HG03039 (cell line): ENCODE measurements around the gene TBC1D30.

Experiments used
- ATAC-seq: cut with Tn5 transposase; IDR thresholded peaks from one replicate; pipeline ENCODE4 v1.9.1; 2021; ENCODE audit warnings: mild to moderate bottlenecking, moderate library complexity; ENCODE audit not compliant: unreplicated experiment

Gene TBC1D30

DNA sequence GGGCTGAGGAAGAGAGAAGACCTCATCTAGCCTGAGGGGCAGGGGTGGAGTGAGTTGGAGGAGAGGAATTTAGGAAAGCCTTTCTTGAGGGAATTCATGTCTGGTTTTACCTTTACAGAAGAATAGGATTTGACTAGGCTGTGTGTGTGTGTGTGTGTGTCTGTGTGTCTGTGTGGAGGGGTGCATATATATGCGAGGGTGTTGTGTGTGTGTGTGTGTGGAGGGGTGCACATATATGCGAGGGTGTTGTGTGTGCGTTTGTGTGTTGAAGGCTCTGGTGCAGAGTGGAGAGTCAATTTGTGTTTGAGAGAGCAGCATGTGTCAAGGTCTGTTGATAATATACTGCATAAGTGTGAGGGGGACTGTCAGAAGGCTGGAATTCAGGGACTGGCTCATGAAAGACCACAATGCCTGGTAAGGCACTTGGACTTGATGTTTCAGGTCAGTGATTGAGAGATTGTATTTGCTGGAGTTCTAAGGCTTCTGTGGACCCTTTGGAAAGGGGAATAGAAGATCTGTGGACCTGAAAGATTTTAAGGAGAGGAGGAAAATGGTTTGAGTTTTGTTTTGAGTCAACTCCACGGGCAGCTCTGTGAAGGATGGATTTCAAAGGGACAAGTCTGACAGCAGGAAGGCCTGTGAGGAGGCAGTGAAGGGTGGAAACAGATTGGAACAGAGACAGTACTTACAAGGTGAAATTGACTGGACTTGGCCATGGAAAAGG, 34.6 kb downstream of the TBC1D30 start:
- ATAC-seq = no peak

DNA sequence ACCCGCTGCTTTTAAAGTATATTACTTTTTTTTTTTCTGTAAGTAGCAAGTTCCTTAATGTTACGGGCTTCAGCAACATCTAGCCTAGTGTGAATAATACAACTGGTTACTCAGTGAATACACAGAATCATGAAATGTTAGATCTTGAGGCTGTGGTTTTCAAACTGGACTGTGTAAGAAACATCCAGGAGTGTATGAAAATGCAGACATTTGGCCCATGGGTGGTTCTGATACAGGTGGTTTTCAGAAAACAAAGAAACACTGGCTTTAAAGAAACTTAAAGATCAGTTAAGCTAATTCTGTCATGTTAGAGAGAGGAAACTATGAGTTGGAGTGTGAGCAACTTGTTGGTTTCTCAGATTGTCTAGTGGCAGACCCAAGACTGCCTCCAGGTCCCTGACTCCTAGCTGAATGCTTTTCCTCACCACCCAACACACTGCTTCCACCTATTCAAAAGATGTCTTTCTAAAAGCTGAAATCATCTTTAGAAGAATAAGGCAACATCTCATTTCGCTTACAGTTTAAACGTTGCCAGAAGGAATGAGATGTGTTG, 36.1 kb downstream of the TBC1D30 start:
- ATAC-seq = no peak

DNA sequence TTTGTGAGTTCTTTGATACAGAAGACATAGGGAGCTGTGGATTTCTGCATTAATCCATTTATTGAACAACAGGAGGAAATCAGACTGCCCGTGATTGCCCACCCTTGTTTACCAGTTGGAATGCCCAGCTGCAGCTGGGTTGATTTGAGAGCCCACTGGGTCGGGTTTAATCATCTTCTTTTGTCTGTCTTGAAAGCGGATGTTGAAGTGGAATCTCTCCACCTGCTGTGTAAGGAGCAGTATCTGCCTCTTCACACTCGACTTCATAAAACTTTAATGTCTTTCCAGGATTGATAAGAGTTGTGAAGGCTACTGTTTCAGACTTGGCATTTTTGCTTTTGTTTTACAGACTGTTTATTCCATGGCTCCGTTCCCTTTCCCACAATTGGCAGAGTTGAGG, 39.9 kb downstream of the TBC1D30 start:
- no peak for ATAC-seq

DNA sequence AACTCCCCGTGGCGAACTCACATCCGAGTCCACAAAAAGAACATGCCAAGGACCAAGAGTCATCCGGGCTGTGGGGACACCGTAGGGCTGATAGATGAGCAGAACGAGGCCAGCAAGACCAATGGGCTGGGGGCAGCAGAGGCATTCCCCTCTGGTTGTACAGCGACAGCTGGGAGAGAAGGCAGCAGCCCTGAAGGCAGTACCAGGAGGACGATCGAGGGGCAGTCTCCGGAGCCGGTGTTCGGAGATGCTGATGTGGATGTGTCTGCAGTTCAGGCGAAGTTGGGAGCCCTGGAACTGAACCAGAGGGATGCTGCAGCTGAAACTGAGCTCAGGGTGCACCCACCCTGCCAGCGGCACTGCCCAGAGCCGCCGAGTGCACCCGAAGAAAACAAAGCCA, 50.7 kb downstream of the TBC1D30 start:
- no peak for ATAC-seq

DNA sequence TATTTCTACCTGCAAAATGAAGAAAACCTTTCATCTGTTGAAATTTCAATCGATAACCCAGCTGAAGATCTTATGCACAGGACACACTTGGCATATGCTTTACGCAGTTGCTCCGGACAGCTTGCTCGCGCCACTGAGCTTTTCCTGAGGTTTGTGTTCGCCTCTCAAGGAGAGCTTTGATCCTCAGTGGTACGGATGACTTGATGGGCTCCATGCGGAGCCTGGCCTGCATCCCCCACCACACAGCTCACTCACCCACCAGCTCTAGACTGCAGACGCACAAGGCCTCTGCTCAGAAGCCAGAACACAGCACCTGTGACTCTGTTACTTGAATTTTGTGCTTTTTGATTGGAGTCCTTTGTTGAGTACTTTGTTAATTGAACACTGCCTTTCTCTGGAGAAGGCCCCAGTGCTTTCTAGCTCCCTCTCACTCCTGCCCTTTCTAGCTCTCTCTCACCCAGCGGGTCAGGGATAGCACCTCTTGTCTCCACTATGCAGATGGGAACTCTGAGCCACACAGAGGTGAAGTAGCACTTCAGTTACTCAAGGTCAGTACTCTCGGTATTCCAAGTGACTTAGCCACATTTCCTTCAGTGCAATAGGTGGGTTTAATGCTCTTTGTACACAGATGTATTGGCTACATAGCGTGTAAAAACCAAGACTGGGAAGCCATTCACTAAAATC, 52.1 kb downstream of the TBC1D30 start:
- peak; percentile 17 for ATAC-seq

DNA sequence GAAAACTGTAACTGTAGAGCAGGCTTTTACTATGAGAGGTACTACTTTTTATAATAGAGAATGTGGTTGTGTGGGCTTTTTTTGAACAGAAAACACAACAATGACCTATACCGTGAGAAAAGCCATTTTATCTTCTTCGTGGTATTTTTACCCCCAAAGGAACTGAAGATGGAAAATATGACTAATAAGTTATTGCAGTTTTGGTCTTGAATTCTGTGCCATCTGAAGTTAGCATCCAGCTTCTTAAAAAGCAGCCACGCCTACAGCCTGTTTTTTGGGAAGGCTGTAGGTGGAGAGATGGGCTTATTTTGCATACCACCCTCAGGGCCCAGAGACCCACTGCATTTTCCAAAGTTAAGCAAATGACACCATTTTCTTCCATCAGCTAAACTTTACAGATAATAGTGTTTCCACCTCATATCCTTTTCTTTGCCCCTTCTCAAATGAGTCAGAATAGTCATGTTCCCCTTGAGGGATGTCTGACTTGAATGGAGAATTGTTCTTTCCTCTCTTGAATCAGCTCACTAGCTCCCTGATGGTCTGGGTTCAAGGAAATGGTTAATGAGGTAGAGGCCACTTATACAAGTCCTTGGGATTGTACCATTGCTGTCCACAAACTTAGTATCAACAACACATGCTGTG, 53.0 kb downstream of the TBC1D30 start:
- peak; percentile 79 for ATAC-seq

DNA sequence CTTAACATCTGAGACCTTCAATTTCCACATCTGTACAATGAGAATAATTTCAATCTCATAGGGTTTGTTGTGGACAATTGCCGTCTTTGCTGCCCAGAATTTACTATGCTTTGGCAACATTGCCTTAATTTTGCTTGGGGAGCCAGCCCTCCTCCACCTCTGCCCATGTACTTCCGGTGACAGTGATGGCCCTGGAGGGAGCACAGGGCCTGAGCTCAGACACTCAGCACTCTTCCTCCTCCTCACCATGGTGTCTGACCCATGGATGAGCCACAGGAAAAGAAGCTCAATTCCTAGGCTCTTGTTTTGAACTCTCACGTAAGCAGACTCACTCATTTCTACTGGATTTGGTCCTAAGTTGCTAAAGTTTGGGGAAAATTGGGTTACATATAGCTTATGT, 58.2 kb downstream of the TBC1D30 start:
- no peak for ATAC-seq

DNA sequence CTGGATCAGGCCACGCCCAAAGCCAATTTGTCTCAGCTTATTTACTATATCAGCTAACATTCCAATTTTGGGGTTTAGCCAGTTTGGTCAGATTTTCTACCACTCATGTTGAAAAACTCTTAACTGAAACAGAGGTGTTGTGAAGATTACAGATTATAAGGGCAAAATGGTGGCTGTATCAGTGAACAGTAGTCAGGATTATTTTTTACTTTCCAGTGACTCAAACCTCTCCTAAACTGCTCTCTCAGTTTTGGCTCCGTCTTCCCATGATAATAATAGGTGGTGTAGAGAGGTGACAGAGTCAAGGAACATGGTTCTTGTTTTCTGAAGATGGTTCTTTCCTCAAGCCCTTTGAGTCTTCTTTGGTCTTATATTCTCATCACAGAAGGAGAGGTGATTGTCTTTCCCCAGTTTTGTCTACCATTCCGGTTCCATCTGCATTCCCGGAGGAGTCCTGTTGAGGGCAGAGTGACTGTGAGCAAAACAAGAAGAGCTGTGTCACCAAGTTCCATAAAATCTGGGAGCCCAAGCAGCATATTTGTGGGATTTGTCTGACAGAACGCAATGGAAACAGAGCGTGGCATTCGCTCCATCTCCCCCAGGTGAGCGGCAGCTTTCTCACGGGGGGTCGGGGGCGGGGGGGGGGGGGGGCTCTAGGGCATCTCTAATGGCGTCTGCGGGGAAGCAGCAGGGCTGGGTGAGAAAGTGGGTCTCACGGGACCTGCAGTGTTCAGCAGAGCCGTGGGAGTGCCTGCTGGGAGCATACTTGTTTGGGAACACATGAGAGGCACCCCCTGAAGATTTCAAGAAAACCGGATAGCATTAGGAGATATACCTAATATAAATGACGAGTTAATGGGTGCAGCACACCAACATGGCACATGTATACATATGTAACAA, 59.1 kb downstream of the TBC1D30 start:
- no peak for ATAC-seq

DNA sequence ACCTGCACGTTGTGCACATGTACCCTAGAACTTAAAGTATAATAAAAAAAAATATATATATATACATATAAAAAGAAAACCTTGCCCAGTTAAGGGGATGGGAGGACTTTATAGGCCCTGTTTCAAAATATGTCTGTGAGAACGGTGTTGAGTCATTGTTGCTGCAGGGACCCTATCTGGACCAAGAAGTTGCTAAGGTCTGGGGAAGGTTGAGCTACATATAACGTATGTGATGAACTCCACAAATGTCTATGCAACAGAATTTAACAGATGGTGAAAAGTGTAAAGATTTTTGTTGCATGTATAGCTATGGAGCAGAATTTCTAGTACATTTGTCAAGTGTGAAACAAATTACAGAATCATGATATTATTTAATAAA, 59.7 kb downstream of the TBC1D30 start:
- no peak for ATAC-seq

DNA sequence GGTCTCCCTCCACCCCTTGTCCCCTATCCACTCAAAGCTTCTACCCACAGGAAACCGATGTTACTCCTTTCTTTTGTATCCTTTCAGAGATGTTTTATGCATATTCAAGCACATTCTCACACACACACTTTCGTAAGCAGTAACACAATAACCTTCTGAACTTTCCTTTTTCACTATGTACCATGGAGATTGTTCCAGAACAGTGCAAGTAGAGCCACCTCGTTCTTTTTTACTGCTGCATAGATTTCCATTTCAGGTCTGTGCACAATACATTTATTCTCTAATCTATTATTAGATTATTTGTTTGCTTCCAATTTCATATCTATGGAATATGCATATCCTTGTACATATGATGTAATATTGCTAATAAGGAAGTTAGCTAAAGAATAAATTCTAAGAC, 60.3 kb downstream of the TBC1D30 start:
- ATAC-seq = no peak

DNA sequence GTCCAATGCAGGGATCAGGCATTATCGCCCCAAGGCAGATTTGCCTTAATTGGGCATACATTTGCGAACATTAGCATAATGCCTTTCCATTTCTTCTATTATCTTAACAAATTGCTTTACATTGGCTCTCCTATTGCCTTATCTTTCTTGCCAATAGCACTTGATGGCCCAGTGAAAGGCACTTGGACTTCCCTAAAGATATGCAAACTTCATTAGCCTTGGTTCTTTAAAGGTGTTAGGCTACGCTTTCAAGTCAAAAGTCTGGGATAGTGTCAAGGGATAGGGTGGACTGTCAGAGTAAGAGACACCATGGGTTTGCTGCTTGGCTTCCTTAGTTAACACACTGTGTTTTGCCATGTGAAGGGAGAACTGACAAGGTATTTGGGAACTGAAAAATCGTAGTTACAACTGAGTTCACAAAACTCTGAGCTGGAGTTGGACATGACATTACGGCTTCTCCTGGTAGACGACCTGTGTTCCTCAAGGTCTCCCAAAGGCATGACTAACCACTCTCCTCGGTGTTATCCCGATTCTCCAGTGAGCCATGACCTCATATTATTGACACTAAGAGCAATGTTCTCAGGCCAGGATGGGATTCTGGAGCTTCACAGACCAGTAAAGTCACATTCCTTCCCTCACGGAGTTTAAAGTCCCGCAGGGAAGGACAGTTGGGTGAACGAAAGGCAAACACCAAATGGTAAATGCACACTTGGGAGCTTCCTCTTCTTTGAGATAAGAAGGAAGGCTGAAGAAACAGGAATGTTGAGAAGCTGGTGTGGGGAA, 65.2 kb downstream of the TBC1D30 start:
- no peak for ATAC-seq

DNA sequence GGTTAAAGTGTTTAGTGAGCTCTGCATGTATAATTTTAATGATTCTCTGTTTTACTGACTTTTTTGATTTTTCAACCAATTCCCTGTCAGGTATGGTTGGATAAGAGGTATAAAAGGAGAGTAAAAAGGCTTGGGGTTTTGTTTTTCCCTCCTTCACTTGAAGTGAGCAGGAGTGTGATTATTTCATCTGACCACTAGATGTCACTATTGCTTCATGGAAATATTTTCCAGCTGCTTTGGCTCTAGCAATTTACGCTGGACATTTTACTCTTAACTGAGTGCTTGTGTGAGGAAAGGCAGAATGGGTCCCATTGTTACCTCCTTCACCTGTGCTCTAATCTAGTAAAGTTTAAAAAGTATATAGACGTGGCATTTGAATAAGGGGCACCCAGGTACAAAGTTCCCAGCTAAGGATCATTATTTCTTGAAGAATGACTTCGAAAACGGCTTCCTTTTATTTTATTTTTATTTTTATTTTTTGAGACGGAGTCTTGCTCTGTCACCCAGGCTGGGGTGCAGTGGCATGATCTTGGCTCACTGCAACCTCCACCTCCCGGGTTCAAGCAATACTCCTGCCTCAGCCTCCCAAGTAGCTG, 66.5 kb downstream of the TBC1D30 start:
- ATAC-seq = peak; percentile 56

DNA sequence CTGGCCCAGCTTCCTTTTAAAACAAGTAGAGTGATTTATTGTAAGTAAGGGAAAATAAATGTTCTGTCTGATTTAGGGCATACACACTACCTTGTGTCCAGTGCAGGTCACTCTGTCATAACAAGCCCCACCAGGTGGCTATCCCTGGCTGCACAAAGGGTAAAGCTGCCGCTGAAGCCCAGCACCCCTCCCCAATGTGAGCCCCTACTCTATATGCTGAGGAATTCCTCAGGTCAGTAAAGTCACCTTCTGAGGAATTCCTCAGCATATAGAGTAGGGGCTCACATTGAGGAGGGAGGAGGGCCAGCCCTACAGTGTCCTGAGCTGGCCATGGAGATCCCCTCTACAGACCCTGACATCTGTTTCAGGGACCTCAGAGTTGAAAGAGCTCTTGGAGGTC, 67.2 kb downstream of the TBC1D30 start:
- no peak for ATAC-seq

DNA sequence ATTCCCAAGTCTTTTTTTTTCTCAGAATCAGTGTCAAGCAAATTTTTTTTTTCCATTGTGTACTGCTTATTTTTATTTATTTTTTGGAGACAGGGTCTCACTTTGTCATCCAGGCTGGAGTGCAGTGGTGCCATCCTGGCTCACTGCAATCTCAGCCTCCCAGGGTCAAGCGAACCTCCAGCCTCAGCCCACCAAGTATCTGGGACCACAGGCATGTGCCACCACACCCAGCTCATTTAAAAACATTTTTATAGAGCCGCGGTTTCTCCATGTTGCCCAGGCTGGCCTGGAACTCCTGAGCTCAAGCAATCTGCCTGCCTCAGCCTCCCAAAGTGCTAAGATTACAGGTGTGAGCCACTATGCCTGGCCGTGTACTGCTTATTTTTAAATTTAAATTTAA, 68.1 kb downstream of the TBC1D30 start:
- no peak for ATAC-seq

DNA sequence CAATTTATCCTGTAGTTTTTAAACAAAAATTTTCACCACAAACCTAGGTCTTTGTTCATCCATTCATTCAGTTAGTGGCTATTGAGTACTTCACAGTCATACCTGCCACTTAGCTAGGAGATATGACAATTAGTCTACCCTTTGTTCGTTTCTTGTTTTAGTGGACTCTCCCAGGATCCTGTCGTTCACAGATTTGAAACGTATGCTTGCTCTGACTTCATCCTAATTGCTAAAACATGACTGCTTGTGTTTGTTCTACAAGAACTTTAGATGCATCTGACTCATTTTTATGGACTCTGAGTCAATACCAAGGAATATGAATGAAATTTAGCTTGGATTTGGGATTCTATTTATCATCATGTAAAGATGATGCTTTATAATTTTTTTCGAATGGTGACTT, 69.5 kb downstream of the TBC1D30 start:
- ATAC-seq = no peak

DNA sequence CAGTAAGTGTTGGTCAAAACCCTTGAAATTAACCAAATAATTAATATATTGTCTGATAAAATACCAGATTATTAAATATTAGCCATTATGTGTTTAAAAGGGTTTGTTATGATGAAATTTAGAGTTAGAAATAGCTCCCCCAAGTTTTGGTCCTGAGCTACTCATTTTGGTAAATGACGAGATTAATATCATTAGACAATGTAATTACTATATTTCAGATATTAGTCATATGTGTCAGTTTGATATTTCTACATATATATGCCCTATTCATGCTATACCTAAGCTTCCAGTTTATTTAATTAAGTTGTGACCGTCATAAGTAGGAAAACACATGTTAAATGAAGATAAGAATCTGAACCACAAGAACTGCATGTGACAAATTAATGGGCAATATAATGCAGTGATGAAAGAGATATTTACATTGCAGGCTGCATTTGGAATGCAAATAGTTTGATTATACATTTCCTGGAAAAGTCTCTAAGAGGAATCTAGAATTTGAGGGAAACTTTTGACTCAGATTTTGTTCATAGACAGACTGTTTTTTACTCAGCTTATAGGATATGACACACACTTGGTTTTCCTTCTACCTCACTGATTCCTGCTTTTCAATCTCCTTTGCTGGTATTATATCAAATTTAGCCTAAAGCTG, 70.5 kb downstream of the TBC1D30 start:
- ATAC-seq = no peak

DNA sequence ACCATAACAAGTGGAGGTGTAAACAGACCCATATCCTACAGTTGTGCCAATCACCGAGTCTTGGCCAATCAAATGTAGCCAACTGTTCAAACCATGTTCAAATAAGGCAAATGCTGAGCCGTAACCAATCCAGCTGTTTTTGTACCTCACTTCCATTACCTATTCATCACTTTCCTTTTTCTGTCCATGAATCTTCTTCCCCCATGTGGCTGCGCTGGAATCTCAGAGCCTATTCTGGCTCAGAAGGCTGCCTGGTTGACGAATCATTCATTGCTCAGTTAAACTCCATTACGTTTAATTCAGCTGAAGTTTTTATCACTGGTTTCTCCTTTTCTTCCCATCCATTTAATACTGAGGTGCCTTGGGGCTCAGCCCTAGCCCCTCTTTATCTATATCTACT, 71.1 kb downstream of the TBC1D30 start:
- ATAC-seq = no peak

DNA sequence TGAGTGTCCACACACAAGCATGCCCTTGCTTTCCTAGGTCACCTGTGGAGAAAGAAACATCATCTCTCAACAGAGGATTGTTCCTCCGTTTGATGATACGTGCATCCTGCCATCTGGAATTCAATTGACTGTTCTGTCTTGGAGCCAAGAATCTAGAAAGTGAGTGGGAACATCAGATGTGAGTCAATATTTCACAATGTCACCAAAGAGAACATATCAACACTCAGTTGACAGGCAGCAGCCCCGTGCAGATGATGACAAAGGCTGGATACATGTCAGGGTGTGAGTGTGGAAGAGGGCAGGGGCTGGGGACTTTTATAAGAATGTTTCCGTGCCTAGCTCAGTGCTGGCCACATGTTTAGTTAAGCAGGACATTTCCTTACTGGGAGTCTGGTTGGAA, 76.1 kb downstream of the TBC1D30 start:
- ATAC-seq = no peak

DNA sequence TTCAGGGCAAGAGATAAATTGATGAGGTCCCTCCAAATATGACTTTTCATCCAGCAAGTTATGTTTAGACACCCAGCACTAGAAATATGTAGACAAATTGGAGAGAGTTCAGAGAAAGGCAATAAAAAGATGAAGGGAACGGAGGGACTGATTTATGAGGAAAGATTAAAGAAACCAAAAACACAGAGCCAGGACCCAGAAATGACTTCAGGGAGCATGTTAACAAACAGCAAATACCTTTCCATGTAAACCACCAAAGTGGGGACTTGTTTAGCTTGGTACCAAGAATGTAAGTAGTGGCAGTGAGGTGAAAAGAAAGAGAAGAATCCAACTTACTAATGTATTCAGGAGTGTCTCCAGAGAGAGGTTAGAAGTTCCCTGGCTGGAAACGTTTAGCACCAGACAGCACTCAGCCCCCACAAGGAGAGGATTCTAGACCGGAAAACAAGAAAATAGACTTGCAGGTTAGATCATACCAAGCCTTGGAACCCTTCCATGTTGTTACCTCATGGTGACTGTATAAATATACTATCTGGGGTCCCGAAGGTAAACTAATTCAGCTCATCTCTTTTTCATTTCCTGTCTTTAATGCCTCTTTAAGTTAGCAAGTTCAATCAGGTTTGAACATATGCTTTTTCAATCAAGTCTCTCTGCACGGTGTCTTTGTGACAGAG, 79.2 kb downstream of the TBC1D30 start:
- ATAC-seq = no peak
